AG20443 (cell line): ENCODE data around the gene SLC25A38.
"Not testable (repeated sequence)": the region's sequence is repeated elsewhere in the genome, so short reads cannot be mapped to it uniquely, and the experiment has no call there.

ENCODE experiments used
- DNase-seq: peaks from one replicate; pipeline ENCODE4 v3.0.0; 2012; ENCODE audit warnings: low spot score, mixed read lengths

Gene SLC25A38

DNA sequence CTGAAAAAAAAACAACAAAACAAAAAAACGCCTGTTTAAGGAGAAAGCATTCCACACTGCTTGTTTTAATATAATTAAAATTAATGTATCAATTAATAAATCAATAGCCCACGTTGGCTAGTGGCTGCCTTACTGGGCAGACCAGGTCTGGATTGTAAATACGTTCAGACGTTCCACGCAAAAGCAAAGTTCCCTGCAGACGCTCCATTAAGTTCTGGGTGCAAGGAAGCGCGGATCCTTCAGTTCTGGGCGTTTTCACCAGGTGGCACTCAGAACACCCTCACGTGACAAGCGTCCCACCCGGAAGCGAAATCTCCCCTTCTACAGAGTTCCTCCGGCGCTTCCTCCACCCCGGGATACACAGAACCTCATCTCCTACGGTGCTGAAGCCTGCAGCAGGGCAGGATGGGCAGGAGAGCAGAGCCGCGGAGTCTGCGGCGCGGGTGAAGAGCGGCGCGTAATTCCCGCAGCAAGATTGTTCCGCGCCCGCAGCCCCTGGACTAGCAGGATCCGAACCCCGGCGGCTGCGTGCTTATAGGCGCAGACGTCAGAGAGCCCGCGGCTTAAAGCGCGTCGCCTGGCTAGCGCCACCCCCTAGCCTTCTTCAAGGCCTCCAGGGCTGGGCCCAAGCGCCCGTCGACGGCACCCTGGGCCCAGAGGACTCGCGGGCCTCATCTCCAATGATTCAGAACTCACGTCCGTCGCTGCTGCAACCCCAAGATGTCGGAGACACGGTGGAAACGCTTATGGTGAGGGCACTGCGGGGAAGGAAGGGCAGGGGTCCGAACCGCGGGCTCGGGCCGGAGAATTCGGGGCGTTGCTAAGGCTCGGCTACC is at the start of gene SLC25A38:
Gene SLC25A38, plus strand, starts transcription at position 326 of the 836 bp plus-strand sequence. Its CDS starts 355 bp downstream, at position 681.
- peak; percentile 89 for DNase-seq

DNA sequence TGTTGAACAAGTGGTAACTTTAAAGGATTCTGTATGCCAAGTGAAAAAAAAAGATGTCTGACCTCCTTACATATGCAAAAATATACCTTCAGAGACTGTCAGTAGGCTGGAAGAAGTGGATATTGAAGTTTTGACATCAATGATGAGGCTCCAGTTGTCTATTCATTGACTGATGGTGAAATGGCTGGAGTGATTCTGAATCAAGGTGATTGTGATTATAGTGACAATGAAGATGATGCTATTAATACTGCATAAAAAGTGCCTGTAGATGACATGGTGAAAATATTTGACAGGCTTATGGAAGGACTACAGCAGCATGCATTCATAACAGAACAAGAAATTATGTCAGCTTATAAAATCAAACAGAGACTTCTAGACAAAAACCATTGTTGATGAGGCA is 49.6 kb upstream of the SLC25A38 start:
- no peak for DNase-seq

DNA sequence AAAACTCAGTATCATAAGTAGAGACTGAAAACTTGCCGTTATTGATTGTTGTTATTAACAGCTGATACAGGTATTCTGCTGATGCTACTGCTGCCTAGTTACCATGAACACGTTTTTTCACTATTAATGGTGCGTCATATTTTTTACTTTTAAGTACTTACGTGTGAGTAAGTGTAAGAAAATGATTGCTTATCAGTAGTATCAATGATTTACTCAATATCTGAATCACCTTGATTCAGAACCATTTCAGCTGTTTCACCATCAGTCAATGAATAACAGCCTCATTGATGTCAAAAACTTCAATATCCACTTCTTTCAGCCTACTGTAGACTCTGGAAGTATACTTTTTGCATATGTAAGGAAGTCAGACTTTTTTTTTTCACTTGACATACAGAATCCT is 49.0 kb upstream of the SLC25A38 start:
- DNase-seq, result no peak

- no peak for DNase-seq
Observed at GRCh38 chr3:39338201-39338600, 45.0 kb upstream of the SLC25A38 start.

DNA sequence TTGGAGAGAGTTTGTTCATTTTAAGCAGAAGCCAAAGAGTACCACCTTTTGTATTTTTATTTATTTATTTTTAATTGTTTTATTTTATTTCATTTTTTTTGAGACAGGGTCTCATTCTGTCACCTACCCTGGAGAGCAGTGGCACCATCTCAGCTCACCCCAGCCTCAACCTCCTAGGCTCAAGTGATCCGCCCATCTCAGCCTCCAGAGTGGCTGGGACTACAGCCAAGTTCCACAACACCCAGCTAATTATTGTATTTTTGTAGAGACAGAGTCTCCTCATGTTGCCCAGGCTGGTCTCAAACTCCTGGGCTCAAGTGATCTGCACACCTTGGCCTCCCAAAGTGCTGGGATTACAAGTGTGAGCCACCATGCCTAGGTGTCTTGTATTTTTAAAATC is 44.1 kb upstream of the SLC25A38 start:
- DNase-seq, result no peak

DNA sequence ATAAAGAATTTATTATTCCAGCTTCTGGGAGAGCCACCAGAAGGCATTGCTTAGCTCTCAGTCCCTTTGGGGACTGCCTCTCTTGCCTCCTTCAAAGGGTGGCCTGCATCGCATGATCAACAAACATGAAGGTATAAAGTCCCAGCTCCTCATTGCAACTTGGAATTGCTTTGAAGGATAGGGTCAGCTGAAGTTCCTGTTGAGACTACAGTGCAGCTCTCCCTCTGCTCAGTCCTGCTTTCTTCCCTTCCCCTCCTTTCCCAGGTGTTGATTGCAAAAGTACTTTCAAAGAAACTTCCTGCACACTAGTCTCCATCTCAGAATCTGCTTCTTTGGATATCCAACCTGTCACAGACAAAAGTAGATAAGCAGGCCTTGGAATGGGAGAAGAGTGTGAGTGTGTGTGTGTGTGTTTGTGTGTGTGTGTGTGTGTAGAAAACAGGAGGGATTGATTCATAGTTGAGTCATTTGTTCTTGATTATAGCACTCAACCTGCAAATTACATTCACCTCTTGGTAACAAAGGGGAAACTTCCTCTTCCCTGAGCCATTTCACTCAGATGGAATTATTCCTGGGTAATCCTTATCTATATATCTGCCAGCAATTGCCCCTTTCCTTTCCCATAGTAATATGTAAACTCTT is 40.0 kb upstream of the SLC25A38 start:
- no peak for DNase-seq

DNA sequence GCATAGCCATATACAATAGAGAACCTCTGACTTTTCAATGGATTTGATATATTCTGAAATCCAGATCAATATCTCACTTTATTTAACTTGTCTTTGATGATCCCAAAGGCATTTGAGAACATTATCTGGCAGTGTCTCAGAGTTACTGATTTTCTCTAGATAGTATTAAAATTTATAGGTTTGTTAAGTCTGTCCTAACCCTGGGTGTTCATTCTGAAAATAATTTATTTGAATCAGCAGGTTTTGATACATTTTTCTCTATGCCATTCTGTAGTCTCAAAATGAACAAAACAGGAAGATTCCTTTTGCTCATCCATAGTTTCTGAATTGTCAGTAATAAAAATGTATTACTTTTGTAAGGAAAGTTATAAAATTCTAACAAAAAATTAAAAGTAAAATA is 39.4 kb upstream of the SLC25A38 start:
- no peak for DNase-seq

GRCh38 chr3:39344746-39345344 is 38.3 kb upstream of the SLC25A38 start:
- no peak for DNase-seq

GRCh38 chr3:39346785-39347585 is 36.2 kb upstream of the SLC25A38 start:
- no peak for DNase-seq

- no peak for DNase-seq
Observed at GRCh38 chr3:39347586-39347876, 35.6 kb upstream of the SLC25A38 start.

DNA sequence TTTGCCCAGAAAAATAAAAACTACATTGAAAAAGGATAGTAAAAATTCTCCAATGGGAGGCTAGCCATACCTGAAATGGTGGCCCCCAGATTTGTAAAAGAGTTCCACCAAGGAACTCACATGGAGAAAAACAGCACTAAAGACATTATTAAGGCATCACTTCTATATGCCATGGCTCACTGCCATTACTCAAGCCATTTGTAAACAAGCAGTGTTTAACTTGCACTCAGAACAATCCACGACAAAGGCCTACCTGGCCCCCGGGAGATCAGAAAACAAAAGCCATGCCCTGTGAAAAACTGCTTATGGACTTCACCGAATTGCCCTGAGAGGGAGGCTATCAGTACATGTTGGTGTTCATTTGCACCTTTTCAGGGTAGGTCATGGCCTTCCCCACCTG is 34.1 kb upstream of the SLC25A38 start:
- DNase-seq, result no peak

GRCh38 chr3:39350714-39351113 is 32.5 kb upstream of the SLC25A38 start:
- DNase-seq, result no peak

GRCh38 chr3:39351134-39351533 is 32.0 kb upstream of the SLC25A38 start:
- not testable (repeated sequence) for DNase-seq

DNA sequence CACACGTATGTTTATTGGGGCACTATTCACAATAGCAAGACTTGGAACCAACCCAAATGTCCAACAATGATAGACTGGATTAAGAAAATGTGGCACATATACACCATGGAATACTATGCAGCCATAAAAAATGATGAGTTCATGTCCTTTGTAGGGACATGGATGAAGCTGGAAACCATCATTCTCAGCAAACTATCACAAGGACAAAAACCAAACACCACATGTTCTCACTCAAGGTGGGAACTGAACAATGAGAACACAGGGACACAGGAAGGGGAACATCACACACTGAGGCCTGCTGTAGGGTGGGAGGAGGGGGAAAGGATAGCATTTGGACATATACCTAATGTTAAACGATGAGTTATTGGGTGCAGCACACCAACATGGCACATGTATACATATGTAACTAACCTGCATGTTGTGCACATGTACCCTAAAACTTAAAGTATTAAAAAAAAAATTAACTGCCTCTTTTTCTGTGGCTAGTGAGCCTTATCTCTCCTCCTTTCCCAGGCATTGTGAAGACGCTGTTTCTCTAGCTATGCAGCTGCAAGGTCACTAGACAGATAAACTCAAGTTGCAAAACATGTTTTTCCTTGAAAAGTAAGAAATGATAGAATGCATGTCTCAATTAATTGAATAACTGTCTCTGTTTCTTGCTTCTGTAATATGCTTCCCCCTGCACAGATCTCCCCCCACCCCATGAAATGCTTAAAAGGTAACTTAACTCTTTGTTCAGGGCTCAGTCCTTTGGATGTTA is 29.8 kb upstream of the SLC25A38 start:
- DNase-seq, result not testable (repeated sequence)

- DNase-seq, result no peak
Observed at GRCh38 chr3:39358333-39358732, 24.8 kb upstream of the SLC25A38 start.

DNA sequence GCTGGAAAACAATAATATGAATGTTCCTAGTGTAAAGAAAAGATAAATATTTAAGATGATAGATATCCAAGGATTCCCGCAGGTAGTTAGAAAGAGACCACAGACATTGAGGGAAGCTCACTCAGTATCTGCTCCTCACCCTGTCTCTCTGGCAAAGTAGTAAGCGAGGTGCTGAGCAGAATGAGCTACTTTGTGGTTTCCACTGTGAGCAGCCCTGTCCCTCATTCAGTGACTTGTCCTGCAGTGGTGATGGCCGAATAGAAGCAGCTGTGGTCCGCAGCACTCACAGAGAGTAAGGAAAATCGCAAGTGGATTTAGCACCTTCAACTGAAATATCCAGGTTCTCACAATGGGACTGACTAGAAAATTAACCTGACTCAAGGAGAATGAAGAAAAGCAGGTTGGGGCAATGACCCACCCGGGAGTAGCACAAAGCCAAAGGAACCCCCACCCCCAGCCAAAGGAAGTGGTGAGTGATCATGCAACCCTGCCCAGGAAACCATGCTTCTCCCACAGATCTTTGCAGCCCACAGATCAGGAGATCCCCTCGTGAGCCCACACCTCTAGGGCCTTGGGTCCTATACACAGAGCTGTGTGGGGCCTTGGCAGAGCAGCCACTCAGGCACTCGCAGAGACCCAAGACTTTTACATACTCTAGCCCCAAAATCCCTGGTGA is 21.8 kb upstream of the SLC25A38 start:
- DNase-seq, result no peak

DNA sequence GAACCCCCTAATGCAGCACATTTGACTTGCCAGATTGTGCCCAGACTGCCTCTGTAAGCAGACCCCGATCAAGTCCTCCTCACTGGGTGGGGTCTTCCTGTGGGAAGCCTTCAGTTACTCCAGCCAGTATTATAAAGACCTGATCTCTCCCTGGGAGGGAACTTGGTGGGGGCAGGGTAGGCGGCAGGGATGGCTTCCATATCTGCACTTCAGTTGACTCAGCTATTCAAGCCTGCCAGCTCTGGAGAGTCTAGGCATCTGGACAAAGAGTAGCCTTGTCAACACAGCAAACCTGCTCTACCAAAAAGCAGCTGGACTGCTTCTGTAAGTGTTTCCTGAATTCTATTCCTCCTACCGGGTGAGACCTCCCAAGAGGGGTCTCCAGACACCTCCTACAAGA is 21.0 kb upstream of the SLC25A38 start:
- DNase-seq, result no peak

DNA sequence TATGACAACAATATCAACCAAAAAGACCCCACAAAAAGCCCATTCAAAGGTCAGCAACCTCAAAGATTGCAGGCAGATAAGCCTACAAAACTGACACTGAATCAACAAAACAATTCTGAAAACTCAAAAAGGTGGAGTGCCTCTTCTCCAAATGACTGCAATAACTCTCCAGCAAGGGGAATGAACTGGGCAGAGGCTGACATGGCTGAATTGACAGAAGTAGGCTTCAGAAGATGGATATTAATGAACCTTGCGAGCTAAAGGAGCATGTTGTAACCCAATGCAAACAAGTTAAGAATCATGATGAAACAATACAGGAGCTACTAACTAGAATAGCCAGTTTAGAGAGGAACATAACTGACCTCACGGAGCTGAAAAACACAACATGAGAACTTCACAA is 20.4 kb upstream of the SLC25A38 start:
- DNase-seq, result no peak

- not testable (repeated sequence) for DNase-seq
Observed at GRCh38 chr3:39370450-39370849, 12.7 kb upstream of the SLC25A38 start.

GRCh38 chr3:39372833-39373232 is 10.3 kb upstream of the SLC25A38 start:
- no peak for DNase-seq

DNA sequence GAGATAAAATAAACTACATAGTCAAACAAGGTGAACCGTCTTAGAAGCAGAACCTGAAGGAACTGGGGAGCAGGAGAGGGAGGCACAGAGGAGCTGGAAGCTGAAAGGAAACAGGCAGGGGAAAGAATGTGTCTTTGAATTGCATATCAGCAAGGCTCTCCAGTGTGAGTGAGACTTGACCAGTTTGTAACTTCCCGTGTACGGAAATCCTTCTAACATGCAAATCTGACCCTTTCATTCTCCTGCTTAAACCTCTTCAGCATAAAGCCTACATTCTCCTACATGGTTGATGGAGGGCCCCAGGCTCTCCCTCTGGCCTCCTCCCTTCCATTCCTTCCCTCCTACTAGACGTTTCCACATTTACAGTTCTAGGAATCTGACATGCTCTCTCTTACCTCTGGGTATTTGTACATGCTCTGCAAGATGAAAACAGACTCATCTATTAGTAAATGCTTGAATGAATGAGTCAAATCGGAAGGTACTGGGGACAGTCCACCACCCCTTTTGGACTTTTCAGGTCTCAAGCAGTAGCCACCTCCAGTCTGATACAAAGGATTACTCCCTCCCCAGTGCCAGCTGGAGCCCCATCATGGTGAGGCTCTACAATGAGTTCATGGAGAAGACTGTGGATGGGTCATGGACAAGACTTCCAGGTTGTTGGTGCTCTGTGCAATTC is 6.1 kb upstream of the SLC25A38 start:
- no peak for DNase-seq
